ENCODE measurements around the gene ATP7B. TPM values are rescaled to one million over a fixed set of nuclear protein-coding genes. Genes with fewer than 3 reads are reported as not detected.

Gene ATP7B
- total RNA-seq, 1 experiment from 2014 or later: 4.4 TPM

- H3K79me2 ChIP-seq (ENCODE audit: low read length): no peaks in the 10 kb centered on the region
- POLR2A ChIA-PET (ENCODE audit: unreplicated experiment): no interaction called here
- intact Hi-C loops (cut with micrococcal nuclease): no loop called here
Observed at GRCh38 chr13:51998723-51999509, 12.3 kb downstream of the ATP7B start.

GRCh38 chr13:51997641-51998330 is 13.5 kb downstream of the ATP7B start:
- no TSS peak for BruUV-seq (replicated peaks)
- DNase-seq: no peak
- intact Hi-C loops (cut with micrococcal nuclease): no loop called here
- CTCF ChIA-PET: interaction anchor here (0.6 kb wide), 1 partner anchor 78 kb away, joined by 8 read pairs; no protein-coding TSS in a partner anchor
- no peak for ATAC-seq
- Histone ChIP-seq H3K27me3 (ENCODE audit: low read length) (no peaks in the 10 kb centered on the region), H3K9me2 (replicated peaks; ENCODE audit: low read length) (no peaks in the 10 kb centered on the region), H3K79me2 (ENCODE audit: low read length) (no peaks in the 10 kb centered on the region), H3K9ac (ENCODE audit: low read length) (no peak overlapping the region), H3K36me3 (ENCODE audit: low read depth, low read length) (no peaks in the 10 kb centered on the region), H3K4me3 (ENCODE audit: low read length) (no peak overlapping the region), H3K27ac (ENCODE audit: low read length) (no peak overlapping the region), H3K4me2 (ENCODE audit: low read length) (no peak overlapping the region), H4K20me1 (ENCODE audit: low read length) (no peaks in the 10 kb centered on the region), H2AFZ (ENCODE audit: low read length) (no peak overlapping the region), H3K4me1 (ENCODE audit: insufficient read depth, low read length) (peaks cover 16% of the 10 kb centered on the region), H3F3A (ENCODE audit: low read length, unreplicated experiment) (no peaks in the 10 kb centered on the region), H3K9me3 (ENCODE audit: low read length) (no peaks in the 10 kb centered on the region)
- TF ChIP-seq EZH2 (IDR thresholded peaks at IDR 0.05; ENCODE audit: low read length, unreplicated experiment): no peak
- TF ChIP-seq EZH2phosphoT487 (IDR thresholded peaks at IDR 0.05; ENCODE audit: borderline replicate concordance, low read length): no peak
- TF ChIP-seq CTCF (conservative IDR thresholded peaks at IDR 0.05; ENCODE audit: low read depth, low read length): no peak
- POLR2A ChIA-PET (ENCODE audit: unreplicated experiment): no interaction called here

More at GRCh38 chr13:51998723-51999509, 12.3 kb downstream of the ATP7B start:
- no peak overlapping the region for H3K9ac ChIP-seq (ENCODE audit: low read length)
- no peaks in the 10 kb centered on the region for H3F3A ChIP-seq (ENCODE audit: low read length, unreplicated experiment)
- no peaks in the 10 kb centered on the region for H3K9me3 ChIP-seq (ENCODE audit: low read length)
- no peak for TF ChIP-seq EZH2 (IDR thresholded peaks at IDR 0.05; ENCODE audit: low read length, unreplicated experiment)
- no peak for TF ChIP-seq EZH2phosphoT487 (IDR thresholded peaks at IDR 0.05; ENCODE audit: borderline replicate concordance, low read length)
- no peak for TF ChIP-seq CTCF (conservative IDR thresholded peaks at IDR 0.05; ENCODE audit: low read depth, low read length)
- H3K27me3 ChIP-seq (ENCODE audit: low read length): no peaks in the 10 kb centered on the region
- CTCF ChIA-PET: interaction anchor here (0.6 to 1.4 kb wide), 5 partner anchors 37 to 129 kb away, joined by 3 to 5 read pairs (median 3); no protein-coding TSS in a partner anchor
- H3K9me2 ChIP-seq (replicated peaks; ENCODE audit: low read length): no peaks in the 10 kb centered on the region
- H3K27ac ChIP-seq (ENCODE audit: low read length): no peak overlapping the region
- H3K4me3 ChIP-seq (ENCODE audit: low read length): peak overlapping the region; percentile 9; the same call in 1 of the 2 replicates
- peaks cover 16% of the 10 kb centered on the region for H3K4me1 ChIP-seq (ENCODE audit: insufficient read depth, low read length)
- H3K4me2 ChIP-seq (ENCODE audit: low read length): peak overlapping the region; percentile 65
- no peaks in the 10 kb centered on the region for H4K20me1 ChIP-seq (ENCODE audit: low read length)
- ATAC-seq (peak; percentile 50), DNase-seq (peak; percentile 22)
- H2AFZ ChIP-seq (ENCODE audit: low read length): peak overlapping the region; percentile 13; the same call in 1 of the 2 replicates
- H3K36me3 ChIP-seq (ENCODE audit: low read depth, low read length): no peaks in the 10 kb centered on the region
- BruUV-seq (replicated peaks): no TSS peak

Measured in PC-3 (cell line).